K562 (cell line): ENCODE measurements around the gene RNF151. TPM values are rescaled to one million over a fixed set of nuclear protein-coding genes. Genes with fewer than 3 reads are reported as not detected.
A peak's percentile ranks its signal among the peaks of the same experiment; 100 is the strongest.

Experiments used
- BCL6 ChIP-seq: fragments of 250-450 bp; sonication (Bioruptor Pico); IDR thresholded peaks from 2 replicates; pipeline ENCODE4 v1.4.0; 2020
- GATAD2B ChIP-seq: fragments of 450-650 bp; IDR thresholded peaks from 2 replicates; pipeline ENCODE4 v1.6.1; 2017; ENCODE audit warnings: mild to moderate bottlenecking, borderline replicate concordance
- GTF2F1 ChIP-seq: IDR thresholded peaks from 2 replicates; pipeline ENCODE4 v1.6.1; 2011; ENCODE audit warnings: low read depth, low read length, improper control_type of control experiment
- HOXB6 ChIP-seq: fragments of 250-450 bp; sonication (Bioruptor Pico); IDR thresholded peaks from 2 replicates; pipeline ENCODE4 v1.5.1; 2022; ENCODE audit warnings: mild to moderate bottlenecking, borderline replicate concordance
- KAT7 ChIP-seq: sonication (generic); formaldehyde crosslinking; IDR thresholded peaks from 2 replicates; pipeline ENCODE4 v1.8.0; 2022; ENCODE audit warnings: missing genetic modification reagents, mild to moderate bottlenecking, borderline replicate concordance
- RUNX1 ChIP-seq: sonication (generic); IDR thresholded peaks from 2 replicates; pipeline ENCODE4 v1.6.1; 2016; ENCODE audit warnings: antibody characterized with exemption, low read depth
- SLC30A9 ChIP-seq: fragments of 250-450 bp; sonication (Bioruptor Pico); IDR thresholded peaks from 2 replicates; pipeline ENCODE4 v1.8.0; 2022; ENCODE audit warnings: mild to moderate bottlenecking, moderate library complexity
- SUPT5H ChIP-seq: fragments of 450-650 bp; IDR thresholded peaks from 2 replicates; pipeline ENCODE4 v1.6.1; 2016
- TAF7 ChIP-seq: fragments of 450-650 bp; IDR thresholded peaks from 2 replicates; pipeline ENCODE4 v1.6.1; 2016; ENCODE audit warnings: missing genetic modification characterization, missing compliant biosample characterization
- TFAM ChIP-seq: fragments of 250-450 bp; sonication (Bioruptor Pico); conservative IDR thresholded peaks from 2 replicates; pipeline ENCODE4 v1.5.0; 2021; ENCODE audit warnings: mild to moderate bottlenecking, moderate library complexity
- XRCC4 ChIP-seq: IDR thresholded peaks from one replicate; pipeline ENCODE4 v1.6.1; 2011; ENCODE audit not compliant: insufficient read depth, insufficient read length; ENCODE audit errors: extremely low read depth
- ZFX ChIP-seq: sonication (generic); formaldehyde crosslinking; IDR thresholded peaks from 2 replicates; pipeline ENCODE4 v1.8.0; 2022; ENCODE audit warnings: mild to moderate bottlenecking, missing genetic modification reagents, moderate library complexity
- ZNF197 ChIP-seq: fragments of 200-800 bp; sonication (Bioruptor generic); IDR thresholded peaks from 2 replicates; pipeline ENCODE4 v1.6.1; 2016; ENCODE audit warnings: low read depth, missing genetic modification characterization, missing compliant biosample characterization
- ZNF785 ChIP-seq: fragments of 250-450 bp; sonication (Bioruptor Pico); IDR thresholded peaks from 2 replicates; pipeline ENCODE4 v1.4.0; 2020; ENCODE audit warnings: mild to moderate bottlenecking
- ZNF79 ChIP-seq: fragments of 250-450 bp; sonication (Bioruptor Pico); IDR thresholded peaks from 2 replicates; pipeline ENCODE4 v1.4.0; 2020; ENCODE audit warnings: low read depth, mild to moderate bottlenecking, moderate library complexity
- polyA plus RNA-seq, 8 experiments: library from polyadenylated mRNA; depleted of rRNA in 4 of 8; stranded (reverse) in 5 of 8; unstranded in 3 of 8; fragments of >200 nt; fragmentation: Nextera tagmentation in 2 of 8; fragmentation: Illumina TruSeq in 1 of 8; extraction: Ambion mirVana in 2 of 8; extraction: Trizol in 1 of 8; gene quantifications; 2 replicates each; pipeline versions ENCODE4 v1.2.1 to v1.2.3, GENCODE V29; 2011 to 2014; ENCODE audit warnings: inconsistent platforms in 1 of 8, missing spikeins in 1 of 8
- total RNA-seq, 7 experiments: library from RNA; depleted of rRNA in 6 of 7; stranded (reverse); fragments of >200 nt in 6 of 7; fragmentation: Illumina TruSeq in 2 of 7; extraction: Trizol in 2 of 7; gene quantifications; 2 replicates each; pipeline versions ENCODE4 v1.2.1 to v1.2.3, GENCODE V29; 2011 to 2021; ENCODE audit warnings: low replicate concordance in 1 of 7
- TF ChIP-seq, protein P1 (sequence below), 2 experiments: fragments of 200-800 bp in 1 of 2; sonication (Bioruptor generic) in 1 of 2; sonication (generic) in 1 of 2; formaldehyde crosslinking in 1 of 2; IDR thresholded peaks in 1 of 2; conservative IDR thresholded peaks in 1 of 2; 2 replicates each; pipeline versions ENCODE4 v1.5.0 to v1.6.1; 2016 to 2020; ENCODE audit warnings: missing compliant biosample characterization in 1 of 2, missing genetic modification characterization in 1 of 2, missing genetic modification reagents in 1 of 2
- TF ChIP-seq, protein P2 (sequence below): sonication (generic); formaldehyde crosslinking; IDR thresholded peaks from 2 replicates; pipeline ENCODE4 v1.8.1; 2023; ENCODE audit warnings: mild to moderate bottlenecking, missing genetic modification reagents
- TF ChIP-seq, protein P3 (sequence below): fragments of 450-650 bp; conservative IDR thresholded peaks from 2 replicates; pipeline ENCODE4 v1.6.1; 2016; ENCODE audit warnings: missing genetic modification characterization, low read depth, mild to moderate bottlenecking, control low read depth, missing compliant biosample characterization
- TF ChIP-seq, protein P4 (sequence below): fragments of 450-650 bp; IDR thresholded peaks from 2 replicates; pipeline ENCODE4 v1.6.1; 2016; ENCODE audit warnings: low read depth, mild to moderate bottlenecking, moderate library complexity
- TF ChIP-seq, protein P5 (sequence below): conservative IDR thresholded peaks from 2 replicates; pipeline ENCODE4 v1.6.1; 2011; ENCODE audit warnings: low read depth, mild to moderate bottlenecking, low read length; ENCODE audit not compliant: control insufficient read depth

RNF151 gene
- total and polyA plus RNA-seq, 9 of the 15 experiments (the other 6 are each of a cell fraction or from before 2014, with no cell fraction given) = not detected

DNA sequence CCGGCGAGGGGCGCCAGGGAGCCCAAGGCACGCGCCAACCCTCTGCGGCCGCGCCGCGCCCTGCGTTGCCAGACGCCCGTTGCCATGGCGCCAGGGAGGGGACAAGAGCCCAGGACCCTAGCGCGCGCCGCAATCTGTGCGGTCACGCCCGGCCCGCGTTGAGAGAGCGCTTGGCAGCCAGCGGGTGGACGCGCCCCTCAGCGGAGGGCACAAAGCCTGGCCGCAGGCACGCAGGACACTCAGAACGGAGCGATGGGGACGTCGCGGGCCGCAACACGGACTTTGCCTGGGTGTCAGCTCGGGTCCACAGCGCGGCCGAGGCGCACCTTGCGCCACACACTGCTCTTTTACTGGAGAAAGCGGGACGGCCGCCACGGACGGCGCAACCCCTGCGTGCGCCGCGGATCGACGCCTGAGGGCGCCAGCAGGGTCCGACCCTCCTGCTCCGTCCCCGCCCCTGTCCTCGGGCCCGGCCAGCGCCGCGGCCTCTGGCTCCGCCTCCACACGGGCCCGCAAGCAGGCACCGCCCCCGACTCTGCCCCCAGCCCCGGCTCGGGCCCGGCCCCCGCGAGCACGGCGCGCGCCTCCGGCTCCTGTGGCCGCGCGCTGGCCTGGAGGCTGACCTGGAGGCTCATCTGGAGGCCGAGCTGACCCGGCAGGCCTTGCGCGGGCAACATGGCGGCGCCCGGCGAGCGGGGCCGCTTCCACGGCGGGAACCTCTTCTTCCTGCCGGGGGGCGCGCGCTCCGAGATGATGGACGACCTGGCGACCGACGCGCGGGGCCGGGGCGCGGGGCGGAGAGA is 17.1 kb downstream of the RNF151 start, which contains the start of gene GFER (continued):
- TF ChIP-seq, protein P1, sequence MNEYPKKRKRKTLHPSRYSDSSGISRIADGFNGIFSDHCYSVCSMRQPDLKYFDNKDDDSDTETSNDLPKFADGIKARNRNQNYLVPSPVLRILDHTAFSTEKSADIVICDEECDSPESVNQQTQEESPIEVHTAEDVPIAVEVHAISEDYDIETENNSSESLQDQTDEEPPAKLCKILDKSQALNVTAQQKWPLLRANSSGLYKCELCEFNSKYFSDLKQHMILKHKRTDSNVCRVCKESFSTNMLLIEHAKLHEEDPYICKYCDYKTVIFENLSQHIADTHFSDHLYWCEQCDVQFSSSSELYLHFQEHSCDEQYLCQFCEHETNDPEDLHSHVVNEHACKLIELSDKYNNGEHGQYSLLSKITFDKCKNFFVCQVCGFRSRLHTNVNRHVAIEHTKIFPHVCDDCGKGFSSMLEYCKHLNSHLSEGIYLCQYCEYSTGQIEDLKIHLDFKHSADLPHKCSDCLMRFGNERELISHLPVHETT (CRISPR knock-in tag; conservative IDR thresholded peaks at IDR 0.05 in 1 of 2, IDR thresholded peaks at IDR 0.05 in 1 of 2) = peak in 1 of 2 experiments; percentile 95; a peak in 2 of 4 replicates
- TF ChIP-seq, protein P2, sequence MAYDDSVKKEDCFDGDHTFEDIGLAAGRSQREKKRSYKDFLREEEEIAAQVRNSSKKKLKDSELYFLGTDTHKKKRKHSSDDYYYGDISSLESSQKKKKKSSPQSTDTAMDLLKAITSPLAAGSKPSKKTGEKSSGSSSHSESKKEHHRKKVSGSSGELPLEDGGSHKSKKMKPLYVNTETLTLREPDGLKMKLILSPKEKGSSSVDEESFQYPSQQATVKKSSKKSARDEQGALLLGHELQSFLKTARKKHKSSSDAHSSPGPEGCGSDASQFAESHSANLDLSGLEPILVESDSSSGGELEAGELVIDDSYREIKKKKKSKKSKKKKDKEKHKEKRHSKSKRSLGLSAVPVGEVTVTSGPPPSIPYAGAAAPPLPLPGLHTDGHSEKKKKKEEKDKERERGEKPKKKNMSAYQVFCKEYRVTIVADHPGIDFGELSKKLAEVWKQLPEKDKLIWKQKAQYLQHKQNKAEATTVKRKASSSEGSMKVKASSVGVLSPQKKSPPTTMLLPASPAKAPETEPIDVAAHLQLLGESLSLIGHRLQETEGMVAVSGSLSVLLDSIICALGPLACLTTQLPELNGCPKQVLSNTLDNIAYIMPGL (CRISPR knock-in tag) = peak; percentile 76; the same call in 1 of the 2 replicates
- TF ChIP-seq GTF2F1 = 0 out of 2 replicates have a peak, but pooled peaks have one; percentile 35
- TF ChIP-seq SLC30A9 (CRISPR knock-in tag) = no peak
- peak; percentile 8; the same call in 1 of the 2 replicates for TF ChIP-seq RUNX1
- TF ChIP-seq XRCC4 = no peak
- no peak for TF ChIP-seq BCL6 (CRISPR knock-in tag)
- TF ChIP-seq GATAD2B = peak; percentile 88
- TF ChIP-seq, protein P3, sequence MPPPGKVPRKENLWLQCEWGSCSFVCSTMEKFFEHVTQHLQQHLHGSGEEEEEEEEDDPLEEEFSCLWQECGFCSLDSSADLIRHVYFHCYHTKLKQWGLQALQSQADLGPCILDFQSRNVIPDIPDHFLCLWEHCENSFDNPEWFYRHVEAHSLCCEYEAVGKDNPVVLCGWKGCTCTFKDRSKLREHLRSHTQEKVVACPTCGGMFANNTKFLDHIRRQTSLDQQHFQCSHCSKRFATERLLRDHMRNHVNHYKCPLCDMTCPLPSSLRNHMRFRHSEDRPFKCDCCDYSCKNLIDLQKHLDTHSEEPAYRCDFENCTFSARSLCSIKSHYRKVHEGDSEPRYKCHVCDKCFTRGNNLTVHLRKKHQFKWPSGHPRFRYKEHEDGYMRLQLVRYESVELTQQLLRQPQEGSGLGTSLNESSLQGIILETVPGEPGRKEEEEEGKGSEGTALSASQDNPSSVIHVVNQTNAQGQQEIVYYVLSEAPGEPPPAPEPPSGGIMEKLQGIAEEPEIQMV (tag) = no peak
- TF ChIP-seq, protein P4, sequence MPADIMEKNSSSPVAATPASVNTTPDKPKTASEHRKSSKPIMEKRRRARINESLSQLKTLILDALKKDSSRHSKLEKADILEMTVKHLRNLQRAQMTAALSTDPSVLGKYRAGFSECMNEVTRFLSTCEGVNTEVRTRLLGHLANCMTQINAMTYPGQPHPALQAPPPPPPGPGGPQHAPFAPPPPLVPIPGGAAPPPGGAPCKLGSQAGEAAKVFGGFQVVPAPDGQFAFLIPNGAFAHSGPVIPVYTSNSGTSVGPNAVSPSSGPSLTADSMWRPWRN = peak; percentile 33; the same call in 1 of the 2 replicates
- peak; percentile 85; the same call in 1 of the 2 replicates for TF ChIP-seq KAT7 (CRISPR knock-in tag)
- peak; percentile 30; the same call in 1 of the 2 replicates for TF ChIP-seq SUPT5H
- TF ChIP-seq ZNF79 (CRISPR knock-in tag) = no peak
- TF ChIP-seq, protein P5, sequence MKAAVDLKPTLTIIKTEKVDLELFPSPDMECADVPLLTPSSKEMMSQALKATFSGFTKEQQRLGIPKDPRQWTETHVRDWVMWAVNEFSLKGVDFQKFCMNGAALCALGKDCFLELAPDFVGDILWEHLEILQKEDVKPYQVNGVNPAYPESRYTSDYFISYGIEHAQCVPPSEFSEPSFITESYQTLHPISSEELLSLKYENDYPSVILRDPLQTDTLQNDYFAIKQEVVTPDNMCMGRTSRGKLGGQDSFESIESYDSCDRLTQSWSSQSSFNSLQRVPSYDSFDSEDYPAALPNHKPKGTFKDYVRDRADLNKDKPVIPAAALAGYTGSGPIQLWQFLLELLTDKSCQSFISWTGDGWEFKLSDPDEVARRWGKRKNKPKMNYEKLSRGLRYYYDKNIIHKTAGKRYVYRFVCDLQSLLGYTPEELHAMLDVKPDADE = peak; percentile 73
- TF ChIP-seq HOXB6 (CRISPR knock-in tag) = no peak
- TF ChIP-seq TFAM (CRISPR knock-in tag) = no peak
- TF ChIP-seq TAF7 (tag) = no peak
- peak; percentile 84 for TF ChIP-seq ZFX (CRISPR knock-in tag)
- peak; percentile 94 for TF ChIP-seq ZNF197 (CRISPR knock-in tag)
- TF ChIP-seq ZNF785 = no peak
